Fibroblast of villous mesenchyme (primary cell): ENCODE data around the gene DERA. TPM values are rescaled to one million over a fixed set of nuclear protein-coding genes. Genes with fewer than 3 reads are reported as not detected.
"Not testable (repeated sequence)": the region's sequence is repeated elsewhere in the genome, so short reads cannot be mapped to it uniquely, and the experiment has no call there.

Experiments used
- DNase-seq: peaks from one replicate; pipeline ENCODE4 v3.0.0-alpha.2; 2010; ENCODE audit warnings: low read depth
- H3K4me3 ChIP-seq: 2 replicates; pipeline ENCODE4 v1.5.1; 2011; ENCODE audit warnings: low read depth, mild to moderate bottlenecking, low read length
- CTCF ChIP-seq: IDR thresholded peaks from 2 replicates; pipeline ENCODE4 v1.5.1; 2012; ENCODE audit warnings: low read depth, mild to moderate bottlenecking, low read length; ENCODE audit not compliant: insufficient read depth
- total RNA-seq: library from RNA; depleted of rRNA; stranded (reverse); fragments of >200 nt; gene quantifications from 2 replicates; pipeline ENCODE4 v1.2.3, GENCODE V29; 2012

DERA gene
- total RNA-seq, 1 donor: 46.2 TPM

- H3K4me3 ChIP-seq: no peak overlapping the region
- DNase-seq: no peak
- no peak for TF ChIP-seq CTCF
Observed at GRCh38 chr12:16003460-16003859, 92.3 kb downstream of the DERA start.

- TF ChIP-seq CTCF: no peak
- H3K4me3 ChIP-seq: no peak overlapping the region
- DNase-seq: no peak
Observed at GRCh38 chr12:16006752-16007151, 95.6 kb downstream of the DERA start.

- peak; percentile 63 for DNase-seq
- no peak for TF ChIP-seq CTCF
- peak overlapping the region; percentile 6 for H3K4me3 ChIP-seq
Observed at GRCh38 chr12:16008421-16008824, 97.3 kb downstream of the DERA start.

- TF ChIP-seq CTCF: no peak
- peak; percentile 89 for DNase-seq
- H3K4me3 ChIP-seq: no peak overlapping the region
Observed at GRCh38 chr12:16012117-16012516, 101.0 kb downstream of the DERA start.

- H3K4me3 ChIP-seq, DNase-seq: not testable (repeated sequence)
Observed at GRCh38 chr12:16013722-16014121, 102.6 kb downstream of the DERA start.

GRCh38 chr12:16014394-16014793, 103.3 kb downstream of the DERA start:
- not testable (repeated sequence) for DNase-seq, H3K4me3 ChIP-seq

- no peak overlapping the region for H3K4me3 ChIP-seq
- TF ChIP-seq CTCF: no peak
- DNase-seq: no peak
Observed at GRCh38 chr12:16016748-16017147, 105.6 kb downstream of the DERA start.

GRCh38 chr12:16018306-16018705, 107.2 kb downstream of the DERA start:
- no peak for TF ChIP-seq CTCF
- H3K4me3 ChIP-seq: no peak overlapping the region
- DNase-seq: no peak
